A549 (cell line): Measurements from ENCODE around the gene TGIF1.

Experiments used
- EP300 ChIP-seq, 2 experiments: fragments of >200 bp; sonication (Bioruptor Twin); formaldehyde crosslinking; IDR thresholded peaks; 2 replicates in 1 of 2; 3 replicates in 1 of 2; pipeline ENCODE4 v1.6.1; 2016 to 2017
- POLR2A ChIP-seq: IDR thresholded peaks from 2 replicates; pipeline ENCODE4 v1.6.1; 2012; ENCODE audit warnings: mild to moderate bottlenecking, low read length
- TF ChIP-seq, protein P1 (sequence below): fragments of 150-350 bp; IDR thresholded peaks from 2 replicates; pipeline ENCODE4 v1.6.1; 2014; ENCODE audit warnings: low read depth, mild to moderate bottlenecking, low read length
- TF ChIP-seq, protein P2 (sequence below): fragments of 200-600 bp; sonication (generic); IDR thresholded peaks from 2 replicates; pipeline ENCODE4 v1.6.1; 2016; ENCODE audit warnings: antibody characterized with exemption, mild to moderate bottlenecking, moderate library complexity

DNA sequence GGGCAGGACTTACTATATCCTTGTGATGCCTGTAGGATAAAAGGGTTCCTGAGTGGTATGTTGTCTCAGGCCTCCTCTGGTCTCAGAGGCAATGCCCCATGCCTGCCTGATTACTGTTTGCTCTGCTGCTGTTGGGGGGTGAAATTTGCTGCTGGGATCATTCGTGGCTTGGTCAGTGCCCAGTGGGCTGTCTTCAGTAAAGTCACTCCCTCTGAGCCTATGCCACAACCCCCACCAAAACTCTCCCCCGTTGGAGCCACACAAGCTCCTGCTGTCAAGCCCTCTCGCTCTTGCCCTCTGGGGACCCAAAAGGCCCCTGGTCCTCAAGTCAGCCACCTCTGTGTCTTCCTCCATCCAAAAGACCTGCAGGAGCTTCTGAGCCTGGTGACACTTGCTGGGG lies 38.6 kb upstream of the TGIF1 start:
- TF ChIP-seq, protein P1, sequence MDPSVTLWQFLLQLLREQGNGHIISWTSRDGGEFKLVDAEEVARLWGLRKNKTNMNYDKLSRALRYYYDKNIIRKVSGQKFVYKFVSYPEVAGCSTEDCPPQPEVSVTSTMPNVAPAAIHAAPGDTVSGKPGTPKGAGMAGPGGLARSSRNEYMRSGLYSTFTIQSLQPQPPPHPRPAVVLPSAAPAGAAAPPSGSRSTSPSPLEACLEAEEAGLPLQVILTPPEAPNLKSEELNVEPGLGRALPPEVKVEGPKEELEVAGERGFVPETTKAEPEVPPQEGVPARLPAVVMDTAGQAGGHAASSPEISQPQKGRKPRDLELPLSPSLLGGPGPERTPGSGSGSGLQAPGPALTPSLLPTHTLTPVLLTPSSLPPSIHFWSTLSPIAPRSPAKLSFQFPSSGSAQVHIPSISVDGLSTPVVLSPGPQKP: no peak
- TF ChIP-seq POLR2A (no peak), EP300 (IDR thresholded peaks at IDR 0.05) (no peak)
- TF ChIP-seq, protein P2, sequence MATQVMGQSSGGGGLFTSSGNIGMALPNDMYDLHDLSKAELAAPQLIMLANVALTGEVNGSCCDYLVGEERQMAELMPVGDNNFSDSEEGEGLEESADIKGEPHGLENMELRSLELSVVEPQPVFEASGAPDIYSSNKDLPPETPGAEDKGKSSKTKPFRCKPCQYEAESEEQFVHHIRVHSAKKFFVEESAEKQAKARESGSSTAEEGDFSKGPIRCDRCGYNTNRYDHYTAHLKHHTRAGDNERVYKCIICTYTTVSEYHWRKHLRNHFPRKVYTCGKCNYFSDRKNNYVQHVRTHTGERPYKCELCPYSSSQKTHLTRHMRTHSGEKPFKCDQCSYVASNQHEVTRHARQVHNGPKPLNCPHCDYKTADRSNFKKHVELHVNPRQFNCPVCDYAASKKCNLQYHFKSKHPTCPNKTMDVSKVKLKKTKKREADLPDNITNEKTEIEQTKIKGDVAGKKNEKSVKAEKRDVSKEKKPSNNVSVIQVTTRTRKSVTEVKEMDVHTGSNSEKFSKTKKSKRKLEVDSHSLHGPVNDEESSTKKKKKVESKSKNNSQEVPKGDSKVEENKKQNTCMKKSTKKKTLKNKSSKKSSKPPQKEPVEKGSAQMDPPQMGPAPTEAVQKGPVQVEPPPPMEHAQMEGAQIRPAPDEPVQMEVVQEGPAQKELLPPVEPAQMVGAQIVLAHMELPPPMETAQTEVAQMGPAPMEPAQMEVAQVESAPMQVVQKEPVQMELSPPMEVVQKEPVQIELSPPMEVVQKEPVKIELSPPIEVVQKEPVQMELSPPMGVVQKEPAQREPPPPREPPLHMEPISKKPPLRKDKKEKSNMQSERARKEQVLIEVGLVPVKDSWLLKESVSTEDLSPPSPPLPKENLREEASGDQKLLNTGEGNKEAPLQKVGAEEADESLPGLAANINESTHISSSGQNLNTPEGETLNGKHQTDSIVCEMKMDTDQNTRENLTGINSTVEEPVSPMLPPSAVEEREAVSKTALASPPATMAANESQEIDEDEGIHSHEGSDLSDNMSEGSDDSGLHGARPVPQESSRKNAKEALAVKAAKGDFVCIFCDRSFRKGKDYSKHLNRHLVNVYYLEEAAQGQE: no peak
